NB4 (cell line): ENCODE results near the gene ZNF229.

Source experiments
- CTCF ChIP-seq: IDR thresholded peaks from one replicate; pipeline ENCODE4 v1.5.1; 2012; ENCODE audit warnings: low read depth, low read length
- MAX ChIP-seq: IDR thresholded peaks from 2 replicates; pipeline ENCODE4 v1.6.1; 2011; ENCODE audit warnings: low read depth, low read length
- POLR2A ChIP-seq: IDR thresholded peaks from 2 replicates; pipeline ENCODE4 v1.6.1; 2011; ENCODE audit warnings: mild to moderate bottlenecking; ENCODE audit not compliant: insufficient read length; ENCODE audit errors: extremely low read depth

- no peak for TF ChIP-seq CTCF
- TF ChIP-seq MAX, result no peak
- no peak for TF ChIP-seq POLR2A
These were observed 46.8 kb downstream of the ZNF229 start, which contains the start of gene ZNF285 for GRCh38 chr19:44401139-44402115.
